OCI-LY3 (cell line): ENCODE measurements around the gene C14orf119.

Source experiments
- CTCF ChIP-seq: fragments of 200-600, 300-600 bp; sonication (generic); IDR thresholded peaks from 2 replicates; pipeline ENCODE4 v1.5.1; 2014; ENCODE audit warnings: antibody characterized with exemption, low read length, low read depth
- EZH2phosphoT487 ChIP-seq: fragments of 200-600 bp; shearing (Covaris generic); IDR thresholded peaks from 2 replicates; pipeline ENCODE4 v1.6.1; 2018; ENCODE audit warnings: antibody characterized with exemption, mixed run types, low read depth

GRCh38 chr14:23146980-23147379 is 51.7 kb downstream of the C14orf119 start:
- TF ChIP-seq CTCF, result no peak
- no peak for TF ChIP-seq EZH2phosphoT487
